ENCODE measurements around the gene FKBP2.

Gene FKBP2

GRCh38 chr11:64265176-64266160, 24.6 kb downstream of the FKBP2 start:
- DNase-seq: no peak

GRCh38 chr11:64266339-64266738, 25.4 kb downstream of the FKBP2 start:
- DNase-seq: no peak

- no peak for DNase-seq
Observed at GRCh38 chr11:64267207-64267945, 26.5 kb downstream of the FKBP2 start.

- peak; percentile 31 for DNase-seq
Observed at GRCh38 chr11:64268025-64268892, 27.4 kb downstream of the FKBP2 start.

GRCh38 chr11:64268893-64269539, 28.1 kb downstream of the FKBP2 start:
- peak; percentile 42 for DNase-seq

- DNase-seq: peak; percentile 100
Observed at GRCh38 chr11:64269540-64270220, 28.8 kb downstream of the FKBP2 start.

GRCh38 chr11:64275031-64275800, 34.3 kb downstream of the FKBP2 start:
- no peak for DNase-seq

- DNase-seq: no peak
Observed at GRCh38 chr11:64275841-64276240, 34.9 kb downstream of the FKBP2 start.

GRCh38 chr11:64276653-64277431, 35.9 kb downstream of the FKBP2 start:
- DNase-seq: no peak

GRCh38 chr11:64278576-64279190, 37.8 kb downstream of the FKBP2 start:
- DNase-seq: no peak

- DNase-seq: no peak
Observed at GRCh38 chr11:64281957-64282770, 41.3 kb downstream of the FKBP2 start.

GRCh38 chr11:64283092-64283491, 42.2 kb downstream of the FKBP2 start:
- no peak for DNase-seq

- peak; percentile 91 for DNase-seq
Observed at GRCh38 chr11:64284048-64284961, 43.4 kb downstream of the FKBP2 start, which contains the start of gene BAD. TSS of gene BAD (minus strand) at chr11:64284665. CDS start at chr11:64284368, 297 bp downstream.

GRCh38 chr11:64284962-64285884, 44.3 kb downstream of the FKBP2 start, which contains the start of gene GPR137:
TSS of gene GPR137 (plus strand) at chr11:64285848. CDS start at chr11:64286525, 677 bp downstream.
- peak; percentile 74 for DNase-seq

GRCh38 chr11:64285885-64286800, 45.2 kb downstream of the FKBP2 start:
- no peak for DNase-seq
